GM19351 (cell line): ENCODE data around the gene SLC35D3.
"Not testable (repeated sequence)": the region's sequence is repeated elsewhere in the genome, so short reads cannot be mapped to it uniquely, and the experiment has no call there.

Source experiments
- ATAC-seq: cut with Tn5 transposase; IDR thresholded peaks from one replicate; pipeline ENCODE4 v1.9.1; 2021; ENCODE audit warnings: mild to moderate bottlenecking, moderate library complexity; ENCODE audit not compliant: unreplicated experiment

Gene SLC35D3

GRCh38 chr6:136922685-136923006, 545 bp downstream of the SLC35D3 start:
- no peak for ATAC-seq

- no peak for ATAC-seq
These were observed 1.2 kb downstream of the SLC35D3 start for GRCh38 chr6:136923116-136923953.

GRCh38 chr6:136923954-136924673, 2.0 kb downstream of the SLC35D3 start:
- ATAC-seq, result no peak

- no peak for ATAC-seq
These were observed 4.3 kb downstream of the SLC35D3 start for GRCh38 chr6:136926383-136926782.

- ATAC-seq, result no peak
These were observed 5.2 kb downstream of the SLC35D3 start for GRCh38 chr6:136927292-136927691.

GRCh38 chr6:136930528-136930927, 8.4 kb downstream of the SLC35D3 start:
- no peak for ATAC-seq

- ATAC-seq, result no peak
These were observed 10.5 kb downstream of the SLC35D3 start for GRCh38 chr6:136932599-136932998.

GRCh38 chr6:136945072-136945471, 23.0 kb downstream of the SLC35D3 start:
- no peak for ATAC-seq

GRCh38 chr6:136945711-136946121, 23.6 kb downstream of the SLC35D3 start:
- ATAC-seq, result peak; percentile 48

- ATAC-seq, result no peak
These were observed 24.9 kb downstream of the SLC35D3 start for GRCh38 chr6:136947037-136947436.

GRCh38 chr6:136949957-136950356, 27.9 kb downstream of the SLC35D3 start:
- not testable (repeated sequence) for ATAC-seq

GRCh38 chr6:136950436-136951126, 28.5 kb downstream of the SLC35D3 start:
- no peak for ATAC-seq

GRCh38 chr6:136952714-136953260, 30.7 kb downstream of the SLC35D3 start:
- ATAC-seq, result no peak

- no peak for ATAC-seq
These were observed 33.0 kb downstream of the SLC35D3 start for GRCh38 chr6:136955123-136955522.

GRCh38 chr6:136956590-136957544, 34.8 kb downstream of the SLC35D3 start:
- no peak for ATAC-seq

GRCh38 chr6:136958168-136958567, 36.1 kb downstream of the SLC35D3 start:
- no peak for ATAC-seq

- ATAC-seq, result no peak
These were observed 37.4 kb downstream of the SLC35D3 start for GRCh38 chr6:136959471-136959891.

- not testable (repeated sequence) for ATAC-seq
These were observed 37.8 kb downstream of the SLC35D3 start for GRCh38 chr6:136959935-136960334.

GRCh38 chr6:136960781-136961180, 38.7 kb downstream of the SLC35D3 start:
- no peak for ATAC-seq

GRCh38 chr6:136961848-136962247, 39.7 kb downstream of the SLC35D3 start:
- ATAC-seq, result no peak
